LoVo (cell line): Measurements from ENCODE around the gene PPP2R5B.
A peak's percentile ranks its signal among the peaks of the same experiment; 100 is the strongest.

ENCODE experiments used
- DNase-seq: peaks from one replicate; pipeline ENCODE4 v3.0.0-alpha.2; 2016; ENCODE audit warnings: low spot score

PPP2R5B gene

GRCh38 chr11:64908766-64909165 lies 15.7 kb upstream of the PPP2R5B start:
- DNase-seq: no peak

DNA sequence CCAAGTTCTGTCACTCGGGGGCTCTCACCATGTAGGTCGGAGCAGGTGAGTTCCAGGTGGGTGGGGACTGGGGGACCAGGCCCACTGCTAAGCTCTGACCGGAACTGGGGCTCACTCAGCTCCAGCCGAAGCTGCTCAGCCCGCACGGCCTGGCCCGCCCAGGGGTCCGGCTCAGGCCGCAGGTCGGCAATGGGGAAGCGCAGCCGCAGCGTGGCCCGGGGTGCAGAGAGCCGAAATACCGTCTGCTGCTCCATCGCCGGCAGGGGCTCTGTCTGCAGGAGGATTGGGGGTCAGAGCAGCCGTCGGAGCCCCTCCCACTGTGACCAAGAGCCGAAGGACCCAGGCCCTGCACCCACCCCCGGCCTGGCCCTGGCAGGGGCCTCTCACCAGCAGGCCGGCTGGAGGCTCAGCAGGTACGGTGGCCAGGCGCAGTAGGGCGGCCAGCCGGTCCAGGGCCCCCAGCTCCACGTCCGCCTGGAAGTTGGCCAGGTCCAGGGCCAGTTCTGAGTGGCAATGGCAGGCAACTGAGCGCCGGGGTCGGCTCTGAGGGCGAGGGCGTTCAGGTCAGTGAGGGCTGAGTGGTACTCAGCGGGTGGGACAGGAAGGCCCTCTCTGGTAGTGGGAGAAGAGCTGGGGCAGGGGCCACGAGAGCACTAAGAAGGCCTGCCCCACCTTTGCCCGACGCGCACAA lies 14.7 kb upstream of the PPP2R5B start:
- DNase-seq: no peak

DNA sequence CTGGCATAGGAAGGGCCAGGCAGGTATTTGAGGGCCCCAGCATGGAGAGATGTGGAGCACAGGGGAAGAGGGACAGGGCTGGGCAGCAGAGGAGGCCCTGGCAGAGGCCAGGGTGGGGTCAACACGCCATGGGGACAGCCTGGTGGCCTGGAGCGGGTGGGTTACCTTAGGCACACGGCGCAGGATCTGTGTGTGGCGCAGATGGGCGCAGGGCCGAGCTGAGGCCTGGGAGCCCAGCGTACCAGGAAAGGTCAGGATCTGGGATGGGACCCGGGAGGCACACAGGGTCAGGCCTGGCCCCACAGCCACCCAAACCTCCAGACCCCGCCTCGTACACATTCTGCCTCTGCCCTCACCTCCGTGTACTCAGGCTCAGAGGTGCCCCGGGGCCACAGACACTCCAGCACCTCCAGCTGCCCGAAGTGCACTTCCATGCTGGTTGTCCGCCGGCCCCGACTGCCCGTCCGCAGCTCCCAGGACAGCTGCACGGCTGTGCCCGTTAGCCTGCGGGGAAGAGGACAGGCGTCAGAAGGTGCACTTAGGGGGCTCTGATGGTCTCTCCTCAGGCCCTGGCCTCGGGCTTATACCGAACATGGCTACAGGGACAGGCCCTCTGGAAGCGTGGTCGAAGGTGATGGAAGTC lies 13.9 kb upstream of the PPP2R5B start:
- no peak for DNase-seq

GRCh38 chr11:64911142-64911541 lies 13.3 kb upstream of the PPP2R5B start:
- DNase-seq: no peak

- no peak for DNase-seq
Observed at GRCh38 chr11:64911689-64912088, 12.8 kb upstream of the PPP2R5B start.

DNA sequence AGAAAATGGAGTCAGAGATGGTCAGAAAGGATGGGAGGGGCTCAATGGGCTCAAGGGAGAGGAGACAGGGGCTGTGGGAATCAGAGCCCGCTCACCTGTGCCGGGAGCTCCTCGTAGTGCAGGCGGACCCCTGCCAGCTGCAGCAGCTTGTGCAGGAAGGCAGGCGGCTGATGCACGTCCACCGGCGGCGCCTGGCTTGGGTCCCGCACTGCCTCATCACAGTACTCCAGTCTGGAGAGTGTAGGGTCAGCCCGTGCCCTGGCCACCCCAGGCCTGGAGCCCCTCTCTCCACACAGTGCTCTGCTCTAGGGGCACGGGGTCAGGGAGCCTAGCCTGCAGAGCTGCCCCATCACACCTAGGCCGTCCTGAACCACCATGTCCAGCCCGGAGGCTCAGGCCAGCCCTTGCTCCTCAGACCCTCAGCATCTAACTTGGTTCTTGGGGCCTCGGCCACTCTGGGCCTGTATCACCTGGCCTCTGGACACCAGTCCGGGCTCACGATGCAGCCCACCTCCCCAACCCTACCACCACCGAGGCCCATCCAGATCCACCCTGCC lies 11.2 kb upstream of the PPP2R5B start:
- no peak for DNase-seq

- no peak for DNase-seq
Observed at GRCh38 chr11:64914123-64914522, 10.4 kb upstream of the PPP2R5B start.

DNA sequence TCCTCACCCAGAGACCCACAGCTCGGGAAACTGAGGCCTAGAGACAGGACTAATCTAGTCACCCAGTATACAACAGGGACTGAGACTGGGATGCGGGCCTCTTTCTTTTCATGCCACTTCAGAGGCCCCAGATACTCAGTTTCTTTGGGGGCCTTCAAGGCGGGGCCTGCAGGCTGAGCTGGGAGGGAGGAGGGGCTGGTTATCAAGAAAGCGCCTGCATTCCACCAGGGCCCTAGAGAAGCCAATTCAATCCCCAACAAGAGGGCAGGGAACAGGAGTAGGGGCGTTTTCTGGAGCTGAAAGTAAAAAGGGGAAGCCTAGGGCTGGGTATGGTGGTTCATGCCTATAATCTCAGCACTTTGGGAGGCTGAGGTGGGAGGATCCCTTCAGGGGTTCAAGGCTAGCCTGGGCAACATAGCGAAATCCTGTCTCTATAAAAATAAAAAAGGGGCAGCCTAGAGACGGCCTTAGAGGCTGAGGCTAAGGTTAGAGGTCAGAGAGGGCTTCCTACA lies 9.1 kb upstream of the PPP2R5B start:
- DNase-seq: no peak

DNA sequence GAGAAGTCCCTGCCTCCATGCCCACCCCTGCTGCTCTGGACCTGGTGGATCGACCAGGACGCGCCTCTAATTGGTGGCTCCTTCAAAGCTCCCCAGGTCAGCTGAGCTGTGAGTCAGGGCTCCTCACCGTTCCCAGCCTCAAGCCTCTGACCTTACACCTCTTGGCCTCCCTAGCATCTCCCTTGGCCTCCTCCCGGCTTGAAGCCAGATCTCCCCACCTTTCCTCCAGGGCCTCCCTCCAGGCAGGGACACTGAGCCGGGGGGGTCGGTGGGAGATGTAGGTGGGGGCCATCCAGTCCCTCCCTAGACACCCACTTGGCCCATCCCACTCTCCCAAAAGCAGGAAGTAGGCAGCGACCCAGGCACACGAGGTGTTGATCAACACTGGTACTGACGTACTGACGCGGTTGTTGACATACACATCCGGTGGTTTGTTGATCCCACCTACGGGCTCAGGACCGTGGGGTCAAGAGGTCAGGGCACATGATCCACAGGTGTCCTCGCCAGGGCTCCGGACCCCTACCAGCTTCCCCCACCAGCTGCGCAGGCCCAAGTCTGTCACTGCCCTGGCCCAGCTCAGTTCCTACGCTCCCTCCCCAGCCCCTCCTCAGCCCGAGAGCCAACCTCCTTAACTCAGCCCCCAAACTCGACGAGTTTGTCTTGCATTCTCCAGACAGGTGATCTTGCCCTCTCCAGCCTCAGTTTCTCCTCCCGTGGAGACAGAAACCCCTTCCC lies 8.3 kb upstream of the PPP2R5B start:
- peak; percentile 59 for DNase-seq

GRCh38 chr11:64916775-64917662 lies 7.5 kb upstream of the PPP2R5B start, which contains the start of gene ATG2A:
TSS of gene ATG2A (minus strand) at chr11:64917209. CDS start at chr11:64917135, 74 bp downstream.
- peak; percentile 98 for DNase-seq

DNA sequence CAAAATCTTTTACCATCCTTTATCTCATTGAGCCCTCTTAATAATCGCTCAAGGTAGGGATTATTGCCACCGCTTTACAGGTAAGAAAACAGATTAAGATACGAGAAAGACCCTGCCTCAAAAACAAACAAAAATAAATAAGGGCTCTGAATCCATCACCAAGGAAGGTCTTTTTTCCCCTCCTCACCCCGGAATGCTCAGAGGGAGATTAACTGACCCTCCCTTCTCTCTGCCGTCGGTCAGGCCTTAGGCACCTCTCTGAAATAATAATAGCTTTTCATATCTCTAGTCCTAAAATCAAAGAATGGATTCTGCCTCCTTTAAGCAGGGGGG lies 6.9 kb upstream of the PPP2R5B start:
- DNase-seq: no peak

DNA sequence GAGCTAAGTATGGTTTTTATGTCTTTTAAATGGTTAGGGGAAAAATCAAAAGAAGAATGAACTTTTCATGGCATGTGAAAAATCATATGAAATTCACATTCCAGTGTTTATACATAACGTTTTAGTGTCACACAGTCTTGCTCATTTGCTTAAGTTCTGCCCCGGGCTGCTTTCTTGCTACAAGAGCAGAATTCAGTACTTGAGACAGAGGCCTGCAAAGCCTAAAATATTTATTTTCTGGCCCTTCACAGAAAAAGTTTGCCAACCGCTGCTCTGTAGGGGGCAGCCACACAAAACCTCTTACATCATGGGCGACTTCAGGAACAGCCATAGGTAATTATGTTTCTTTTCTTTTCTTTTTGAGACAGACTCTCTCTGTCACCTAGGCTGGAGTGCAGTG lies 6.5 kb upstream of the PPP2R5B start:
- DNase-seq: peak; percentile 6

GRCh38 chr11:64919627-64920026 lies 4.9 kb upstream of the PPP2R5B start:
- DNase-seq: no peak

- DNase-seq: no peak
Observed at GRCh38 chr11:64920124-64920523, 4.4 kb upstream of the PPP2R5B start.

DNA sequence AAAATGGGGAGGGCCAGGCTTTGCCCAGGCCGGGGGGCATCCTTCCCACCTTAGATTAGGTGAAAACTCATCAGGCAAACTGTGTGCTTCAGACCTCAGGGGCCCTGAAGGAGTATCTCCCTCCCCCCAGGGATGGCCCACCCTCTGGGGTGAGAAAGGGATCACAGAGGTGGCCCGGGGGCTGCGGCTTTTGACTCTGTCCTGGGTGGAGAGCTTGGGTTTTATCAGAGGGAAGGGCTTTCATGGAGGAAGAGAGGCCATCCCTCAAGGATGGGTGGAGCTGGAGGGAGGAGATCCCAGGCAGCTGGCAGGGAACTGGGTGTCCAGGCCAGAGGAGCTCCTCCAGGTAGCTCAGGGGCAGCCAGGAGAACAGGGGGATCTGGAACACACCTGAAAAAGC lies 3.1 kb upstream of the PPP2R5B start:
- DNase-seq: no peak

GRCh38 chr11:64923151-64923661 lies 1.3 kb upstream of the PPP2R5B start:
- DNase-seq: no peak

GRCh38 chr11:64924910-64925284 lies 408 bp downstream of the PPP2R5B start:
- DNase-seq: no peak

DNA sequence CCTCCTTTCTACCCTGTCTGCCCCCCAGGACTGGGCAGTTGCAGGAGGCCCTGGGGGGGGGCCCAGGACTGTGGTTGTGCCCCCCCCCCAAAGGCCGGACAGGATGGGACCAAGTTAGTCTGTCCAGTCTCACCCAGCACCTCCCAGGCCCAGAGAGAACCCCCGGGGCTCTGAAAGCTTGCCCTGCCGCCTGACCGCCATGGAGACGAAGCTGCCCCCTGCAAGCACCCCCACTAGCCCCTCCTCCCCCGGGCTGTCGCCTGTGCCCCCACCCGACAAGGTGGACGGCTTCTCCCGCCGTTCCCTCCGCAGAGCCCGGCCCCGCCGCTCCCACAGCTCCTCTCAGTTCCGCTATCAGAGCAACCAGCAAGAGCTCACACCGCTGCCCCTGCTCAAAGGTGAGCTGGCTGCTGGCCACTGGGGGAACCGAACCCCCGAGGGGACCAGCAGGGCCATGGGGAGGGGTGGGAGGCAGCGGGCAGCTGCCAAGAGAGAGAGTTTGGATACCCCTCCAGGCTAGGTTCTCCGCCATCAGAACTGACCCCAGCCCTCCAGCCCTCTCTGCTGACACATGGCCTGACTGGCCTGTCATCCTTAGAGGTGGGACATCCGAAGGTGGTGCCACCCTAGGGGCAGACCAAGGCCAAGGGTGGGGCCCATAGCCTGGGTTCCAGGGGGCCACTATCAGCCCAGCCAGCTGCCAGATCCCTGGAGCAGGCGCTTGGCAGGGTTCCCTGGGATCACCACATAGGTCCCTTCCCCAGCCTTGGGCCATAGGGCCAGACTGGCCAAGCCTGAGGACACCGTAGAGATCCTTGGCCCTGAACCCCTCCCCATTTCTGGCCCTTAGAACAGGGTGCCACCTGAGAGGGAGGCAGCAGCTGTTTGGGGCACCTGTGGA lies 1.3 kb downstream of the PPP2R5B start:
- no peak for DNase-seq

DNA sequence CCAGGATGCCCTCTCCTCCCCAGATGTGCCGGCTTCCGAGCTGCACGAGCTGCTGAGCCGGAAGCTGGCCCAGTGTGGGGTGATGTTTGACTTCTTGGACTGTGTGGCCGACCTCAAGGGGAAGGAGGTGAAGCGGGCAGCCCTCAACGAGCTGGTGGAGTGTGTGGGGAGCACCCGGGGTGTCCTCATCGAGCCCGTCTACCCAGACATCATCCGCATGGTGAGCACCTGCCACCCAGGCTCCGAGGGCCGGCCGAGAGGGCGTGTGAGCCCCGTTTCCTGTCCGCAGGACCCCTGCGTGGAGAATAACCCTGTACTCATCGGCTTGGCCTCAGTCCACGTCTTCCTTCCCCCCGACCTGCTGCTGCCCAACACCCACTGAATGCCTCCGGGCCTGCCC lies 2.2 kb downstream of the PPP2R5B start:
- DNase-seq: no peak

GRCh38 chr11:64928957-64929356 lies 4.5 kb downstream of the PPP2R5B start:
- DNase-seq: no peak

DNA sequence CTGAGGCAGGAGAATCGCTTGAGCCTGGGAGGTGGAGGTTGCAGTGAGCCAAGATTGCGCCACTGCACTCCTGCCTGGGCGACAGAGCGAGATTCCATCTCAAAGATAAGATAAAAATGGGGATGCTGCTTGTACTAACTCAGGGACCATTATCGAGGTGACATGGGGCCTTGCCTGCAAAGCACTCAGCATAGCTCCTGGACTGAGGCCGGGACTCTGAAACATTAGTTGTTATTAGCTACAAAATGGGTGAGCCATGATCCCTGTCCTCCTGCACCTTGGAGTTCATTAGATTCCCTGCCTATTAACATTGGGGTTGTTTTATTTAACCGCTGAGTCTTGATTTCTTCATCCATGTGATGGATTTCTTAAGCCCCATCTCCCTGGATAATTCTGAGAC lies 5.1 kb downstream of the PPP2R5B start:
- no peak for DNase-seq
